B cell (primary cell): ENCODE data around the gene CTNNA2. TPM values are rescaled to one million over a fixed set of nuclear protein-coding genes. Genes with fewer than 3 reads are reported as not detected.

Experiments used
- ATAC-seq: fragments of 200-7000 bp; cut with Tn5 transposase; one replicate; pipeline ENCODE4 v1.10.0; 2021; ENCODE audit warnings: low read depth, mild to moderate bottlenecking, moderate number of reproducible peaks, moderate library complexity
- CTCF ChIA-PET: fragments of 350-600 bp; sonication (Branson Sonifier 250); formaldehyde crosslinking; loops from one replicate; lab custom pipeline; 2021; ENCODE audit warnings: antibody characterized with exemption, inconsistent platforms; lab: Charles Lee
- POLR2A ChIA-PET: fragments of 350-600 bp; sonication (Branson Sonifier 250); formaldehyde crosslinking; loops from one replicate; lab custom pipeline; 2021; ENCODE audit warnings: antibody characterized with exemption; lab: Charles Lee
- DNase-seq: peaks from one replicate; pipeline ENCODE4 v3.0.0; 2013
- H2AFZ ChIP-seq: 2 replicates; pipeline ENCODE4 v1.6.1; 2012; ENCODE audit warnings: mild to moderate bottlenecking, low read depth, low read length; ENCODE audit not compliant: insufficient read depth, poor library complexity, severe bottlenecking
- H3K27ac ChIP-seq, 2 donors: 1 replicate in 1 of 2; 2 replicates in 1 of 2; pipeline ENCODE4 v1.5.1; 2012 to 2013; ENCODE audit warnings: low read length in 2 of 2, mild to moderate bottlenecking in 2 of 2, moderate library complexity in 1 of 2
- H3K27me3 ChIP-seq, 4 experiments: fragments of 200-600 bp in 1 of 4; sonication (generic) in 1 of 4; replicated peaks in 1 of 4; 1 replicate in 2 of 4; 2 replicates in 2 of 4; pipeline versions ENCODE4 v1.6.1 to v1.7.0; 2013 to 2016; ENCODE audit warnings: low read length in 3 of 4, mild to moderate bottlenecking in 2 of 4, mixed read lengths in 1 of 4, moderate library complexity in 1 of 4; ENCODE audit not compliant: insufficient read depth in 4 of 4, control insufficient read depth in 3 of 4; ENCODE audit errors: control extremely low read depth in 1 of 4
- H3K36me3 ChIP-seq, 2 experiments: replicated peaks in 1 of 2; 1 replicate in 1 of 2; 2 replicates in 1 of 2; pipeline versions ENCODE4 v1.6.1 to v1.7.1; 2013; ENCODE audit warnings: low read length in 1 of 2; ENCODE audit not compliant: insufficient read depth in 2 of 2, control insufficient read depth in 1 of 2; ENCODE audit errors: control extremely low read depth in 1 of 2, extremely low read depth in 1 of 2
- H3K4me1 ChIP-seq, 2 donors: fragments of 200-600 bp in 1 of 2; sonication (generic) in 1 of 2; 1 replicate in 1 of 2; 2 replicates in 1 of 2; pipeline versions ENCODE4 v1.5.1 to v1.6.1; 2013 to 2017; ENCODE audit warnings: low read length in 2 of 2; ENCODE audit not compliant: control insufficient read depth in 2 of 2, insufficient read depth in 2 of 2
- H3K4me2 ChIP-seq: replicated peaks from 2 replicates; pipeline ENCODE3; 2012; ENCODE audit warnings: mild to moderate bottlenecking, low read depth, low read length; ENCODE audit not compliant: poor library complexity, severe bottlenecking
- H3K4me3 ChIP-seq, 5 experiments: fragments of 200-600 bp in 1 of 5; sonication (generic) in 1 of 5; 1 replicate in 3 of 5; 2 replicates in 2 of 5; pipeline versions ENCODE4 v1.5.1 to v1.7.0; 2011 to 2016; ENCODE audit warnings: low read length in 4 of 5, mild to moderate bottlenecking in 4 of 5, low read depth in 2 of 5, control low read depth in 1 of 5, moderate library complexity in 1 of 5; ENCODE audit not compliant: insufficient read depth in 1 of 5; ENCODE audit errors: control extremely low read depth in 1 of 5, extremely low read depth in 1 of 5
- H3K79me2 ChIP-seq: fragments of 200-600 bp; sonication (generic); one replicate; pipeline ENCODE4 v1.6.0; 2016; ENCODE audit warnings: low read length; ENCODE audit not compliant: control insufficient read depth, insufficient read depth
- H3K9ac ChIP-seq: fragments of 200-600 bp; sonication (generic); 2 replicates; pipeline ENCODE4 v1.6.1; 2017; ENCODE audit warnings: mild to moderate bottlenecking, low read length, moderate library complexity
- H3K9me3 ChIP-seq, 3 donors: one replicate each; pipeline versions ENCODE4 v1.6.1 to v1.7.1; 2013; ENCODE audit warnings: low read length in 2 of 3; ENCODE audit not compliant: control insufficient read depth in 2 of 3, insufficient read depth in 1 of 3; ENCODE audit errors: control extremely low read depth in 1 of 3
- H4K20me1 ChIP-seq: 2 replicates; pipeline ENCODE4 v1.6.0; 2012; ENCODE audit warnings: mild to moderate bottlenecking, low read length; ENCODE audit not compliant: insufficient read depth, control insufficient read depth, poor library complexity, severe bottlenecking
- H3K27ac Mint-ChIP-seq: one replicate; pipeline ENCODE4 v1.8.0; 2021; ENCODE audit warnings: mixed read lengths
- H3K27me3 Mint-ChIP-seq: one replicate; pipeline ENCODE4 v1.8.0; 2021; ENCODE audit warnings: mixed read lengths
- H3K4me1 Mint-ChIP-seq: one replicate; pipeline ENCODE4 v1.8.0; 2021; ENCODE audit warnings: mixed read lengths
- H3K4me3 Mint-ChIP-seq: one replicate; pipeline ENCODE4 v1.8.0; 2021; ENCODE audit warnings: mixed read lengths
- H3K9me3 Mint-ChIP-seq: one replicate; pipeline ENCODE4 v1.8.0; 2022; ENCODE audit warnings: mixed read lengths; ENCODE audit not compliant: insufficient read depth
- EZH2 ChIP-seq: IDR thresholded peaks from 2 replicates; pipeline ENCODE4 v1.6.1; 2012; ENCODE audit warnings: borderline replicate concordance, low read depth, mild to moderate bottlenecking, moderate library complexity, low read length; ENCODE audit not compliant: insufficient read depth, poor library complexity, severe bottlenecking
- WGBS: methylation state at CpG from one replicate; pipeline ENCODE4 v1.1.5; 2013; ENCODE audit warnings: missing lambda C conversion rate; ENCODE audit not compliant: insufficient coverage; 5-methylcytosine and 5-hydroxymethylcytosine counted together
- intact Hi-C: fragments of 100-400 bp; cut with micrococcal nuclease; formaldehyde crosslinking; loops from one replicate; pipeline ENCODE4 v1.10.0; 2022
- polyA plus RNA-seq: library from polyadenylated mRNA; depleted of rRNA; stranded (reverse); fragments of >200 nt; gene quantifications from 2 replicates; pipeline ENCODE4 v1.2.3, GENCODE V29; 2012
- total RNA-seq, 2 donors: library from RNA; stranded (reverse); fragments of 120-200 nt in 1 of 2; gene quantifications; 1 replicate in 1 of 2; 2 replicates in 1 of 2; pipeline versions ENCODE4 v1.2.3 to v1.2.4, GENCODE V29; 2013 to 2022
- TF ChIP-seq, protein P1 (sequence below): fragments of 200-600 bp; IDR thresholded peaks from one replicate; pipeline ENCODE4 v1.8.0; 2022; ENCODE audit warnings: antibody characterized with exemption, mild to moderate bottlenecking

CTNNA2 gene
- total and polyA plus RNA-seq, 2 donors (not counting 1 experiment from before 2014, with no cell fraction given), result not detected

DNA sequence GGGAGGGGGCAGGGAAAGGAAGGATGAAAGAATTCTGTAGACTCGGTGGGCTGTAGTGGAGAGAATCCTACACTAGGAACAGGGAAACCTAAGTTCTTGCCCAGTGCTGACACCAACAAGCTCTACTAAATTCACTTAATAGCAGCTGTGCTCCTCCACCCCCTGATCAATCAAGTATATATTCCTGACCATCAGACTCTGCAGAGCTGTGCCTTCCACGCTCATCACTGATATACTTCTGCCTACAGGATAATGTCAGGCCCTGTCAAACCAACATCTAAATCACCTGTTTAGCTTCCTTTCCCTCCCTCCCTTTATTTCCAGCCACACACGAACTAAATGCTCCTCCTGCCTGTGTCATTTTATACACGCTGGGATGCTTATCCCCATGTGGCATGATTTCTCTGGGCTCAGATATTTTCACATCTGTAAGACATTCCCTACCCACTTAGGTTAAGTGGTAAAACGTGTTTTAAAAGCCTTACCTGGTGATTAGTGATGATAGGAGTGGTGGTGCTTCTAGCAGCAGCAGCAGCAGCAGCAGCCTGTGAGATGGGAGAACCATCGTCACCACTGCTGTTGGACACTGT, 489.8 kb downstream of the CTNNA2 start:
- Histone ChIP-seq H3K36me3 (no peaks in the 10 kb centered on the region), H3K79me2 (no peaks in the 10 kb centered on the region), H3K4me2 (no peak overlapping the region), H4K20me1 (no peaks in the 10 kb centered on the region), H3K9me3 (no peaks in the 10 kb centered on the region), H3K4me3 (no peak overlapping the region), H2AFZ (no peak overlapping the region), H3K4me1 (no peaks in the 10 kb centered on the region), H3K27ac (no peak overlapping the region), H3K27me3 (no peaks in the 10 kb centered on the region), H3K9ac (no peak overlapping the region)
- no peaks in the 10 kb centered on the region for H3K9me3 Mint-ChIP-seq
- H3K27me3 Mint-ChIP-seq, result no peaks in the 10 kb centered on the region
- TF ChIP-seq, protein P1, sequence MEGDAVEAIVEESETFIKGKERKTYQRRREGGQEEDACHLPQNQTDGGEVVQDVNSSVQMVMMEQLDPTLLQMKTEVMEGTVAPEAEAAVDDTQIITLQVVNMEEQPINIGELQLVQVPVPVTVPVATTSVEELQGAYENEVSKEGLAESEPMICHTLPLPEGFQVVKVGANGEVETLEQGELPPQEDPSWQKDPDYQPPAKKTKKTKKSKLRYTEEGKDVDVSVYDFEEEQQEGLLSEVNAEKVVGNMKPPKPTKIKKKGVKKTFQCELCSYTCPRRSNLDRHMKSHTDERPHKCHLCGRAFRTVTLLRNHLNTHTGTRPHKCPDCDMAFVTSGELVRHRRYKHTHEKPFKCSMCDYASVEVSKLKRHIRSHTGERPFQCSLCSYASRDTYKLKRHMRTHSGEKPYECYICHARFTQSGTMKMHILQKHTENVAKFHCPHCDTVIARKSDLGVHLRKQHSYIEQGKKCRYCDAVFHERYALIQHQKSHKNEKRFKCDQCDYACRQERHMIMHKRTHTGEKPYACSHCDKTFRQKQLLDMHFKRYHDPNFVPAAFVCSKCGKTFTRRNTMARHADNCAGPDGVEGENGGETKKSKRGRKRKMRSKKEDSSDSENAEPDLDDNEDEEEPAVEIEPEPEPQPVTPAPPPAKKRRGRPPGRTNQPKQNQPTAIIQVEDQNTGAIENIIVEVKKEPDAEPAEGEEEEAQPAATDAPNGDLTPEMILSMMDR, result no peak
- no peak for TF ChIP-seq EZH2
- CTCF ChIA-PET, result no interaction called here
- 75% methylated on average over 3 of the region's 6 CpGs for WGBS
- POLR2A ChIA-PET, result no interaction called here
- intact Hi-C loops, result no loop called here
- ATAC-seq, result no peak
- DNase-seq, result no peak
- H3K27ac Mint-ChIP-seq, result no peak overlapping the region
- no peaks in the 10 kb centered on the region for H3K4me1 Mint-ChIP-seq
- H3K4me3 Mint-ChIP-seq, result no peak overlapping the region

DNA sequence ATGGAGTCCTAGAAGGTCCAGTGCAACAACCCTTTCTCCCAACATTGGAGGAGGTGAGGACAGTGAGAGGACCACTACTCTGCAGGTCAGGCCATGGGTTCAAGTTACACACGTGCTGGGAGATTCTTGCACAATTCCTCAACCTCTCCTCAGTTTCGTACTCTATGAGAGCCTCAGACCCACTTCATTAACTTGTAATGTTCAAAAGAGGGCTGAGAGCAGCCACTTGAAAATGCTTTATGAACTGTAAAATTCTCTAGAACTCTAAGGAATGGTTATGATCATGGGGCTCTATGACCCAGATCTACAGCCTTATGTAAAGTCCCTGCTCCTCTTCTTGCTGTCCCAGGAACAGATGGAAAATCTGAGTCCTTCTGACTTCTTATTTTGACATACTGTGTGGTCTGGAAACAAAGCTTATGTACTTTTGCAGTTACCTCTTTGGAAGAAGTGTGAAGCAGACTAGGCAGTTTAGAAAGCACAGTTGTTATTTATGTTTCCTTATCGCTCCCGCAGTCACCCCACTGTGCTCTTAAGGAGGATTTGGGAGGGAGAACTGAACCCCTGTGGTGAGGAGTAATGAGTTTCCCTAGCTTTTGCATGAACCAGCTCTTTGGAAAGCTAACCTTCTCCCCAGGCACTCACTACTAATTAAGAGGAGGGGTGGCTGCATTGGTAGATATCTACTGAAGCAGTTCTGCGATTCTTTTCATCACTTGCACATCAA, 495.1 kb downstream of the CTNNA2 start:
- H3K4me1 Mint-ChIP-seq, result no peaks in the 10 kb centered on the region
- ChIA-PET POLR2A (no interaction called here), CTCF (interaction anchor here (0.8 kb wide), 1 partner anchor 177 kb away, joined by 3 read pairs; no protein-coding TSS in a partner anchor)
- Histone ChIP-seq H3K27me3 (no peaks in the 10 kb centered on the region), H3K4me2 (no peak overlapping the region), H2AFZ (no peak overlapping the region), H3K4me1 (no peaks in the 10 kb centered on the region), H3K36me3 (no peaks in the 10 kb centered on the region), H3K4me3 (no peak overlapping the region), H3K9ac (no peak overlapping the region), H3K9me3 (no peaks in the 10 kb centered on the region), H3K27ac (no peak overlapping the region), H4K20me1 (no peaks in the 10 kb centered on the region), H3K79me2 (no peaks in the 10 kb centered on the region)
- DNase-seq (no peak), ATAC-seq (no peak)
- no peak overlapping the region for H3K4me3 Mint-ChIP-seq
- TF ChIP-seq, protein P1, result no peak
- no peak for TF ChIP-seq EZH2
- 57% methylated on average over 1 of the region's 5 CpGs for WGBS
- intact Hi-C loops, result no loop called here
- no peak overlapping the region for H3K27ac Mint-ChIP-seq
- H3K9me3 Mint-ChIP-seq, result no peaks in the 10 kb centered on the region
- H3K27me3 Mint-ChIP-seq, result no peaks in the 10 kb centered on the region
